Suppressor macrophage (primary cell): ENCODE results near the gene ZNRD2.

Experiments used
- DNase-seq, 4 experiments: peaks; one replicate each; pipeline ENCODE4 v3.0.0-alpha.2; 2020 to 2022

Gene ZNRD2

GRCh38 chr11:65611758-65612603 lies 41.7 kb downstream of the ZNRD2 start:
- peak in 1 of 4 experiments; percentile 33 for DNase-seq

GRCh38 chr11:65612691-65613090 lies 42.4 kb downstream of the ZNRD2 start:
- DNase-seq: no peak

GRCh38 chr11:65613091-65613928 lies 43.0 kb downstream of the ZNRD2 start:
- DNase-seq: peak in 2 of 4 experiments; percentile 25 to 61

- peak; percentile 100 for DNase-seq
Observed at GRCh38 chr11:65615229-65615949, 45.1 kb downstream of the ZNRD2 start, which contains the start of gene PCNX3. Gene PCNX3, plus strand, starts transcription at chr11:65615776. Its CDS starts 536 bp downstream, at chr11:65616312.

GRCh38 chr11:65615950-65616574 lies 45.8 kb downstream of the ZNRD2 start:
- DNase-seq: peak in 2 of 4 experiments; percentile 40 to 56

GRCh38 chr11:65616575-65617001 lies 46.3 kb downstream of the ZNRD2 start:
- DNase-seq: no peak

- DNase-seq: no peak
Observed at GRCh38 chr11:65617136-65617850, 47.0 kb downstream of the ZNRD2 start.

- no peak for DNase-seq
Observed at GRCh38 chr11:65617990-65618751, 47.9 kb downstream of the ZNRD2 start.

- no peak for DNase-seq
Observed at GRCh38 chr11:65618763-65619162, 48.5 kb downstream of the ZNRD2 start.

GRCh38 chr11:65619281-65619928 lies 49.1 kb downstream of the ZNRD2 start:
- no peak for DNase-seq

GRCh38 chr11:65620666-65621065 lies 50.4 kb downstream of the ZNRD2 start:
- DNase-seq: no peak

- DNase-seq: no peak
Observed at GRCh38 chr11:65621460-65621859, 51.2 kb downstream of the ZNRD2 start.
